HEK293 (cell line): Measurements from ENCODE around the gene NUP153.

ENCODE experiments used
- EGR2 ChIP-seq: fragments of 450-650 bp; formaldehyde crosslinking; IDR thresholded peaks from 2 replicates; pipeline ENCODE4 v1.5.1; 2016; ENCODE audit warnings: low read depth, missing biosample characterization, missing genetic modification characterization
- ZBTB17 ChIP-seq: fragments of 450-650 bp; formaldehyde crosslinking; IDR thresholded peaks from 2 replicates; pipeline ENCODE4 v1.5.1; 2016; ENCODE audit warnings: missing biosample characterization, missing genetic modification characterization
- ZBTB48 ChIP-seq: fragments of 450-650 bp; formaldehyde crosslinking; IDR thresholded peaks from 2 replicates; pipeline ENCODE4 v1.5.1; 2016; ENCODE audit warnings: missing biosample characterization, missing genetic modification characterization
- TF ChIP-seq, protein P1 (sequence below): fragments of 450-650 bp; formaldehyde crosslinking; IDR thresholded peaks from 2 replicates; pipeline ENCODE4 v1.5.1; 2016; ENCODE audit warnings: missing biosample characterization, missing genetic modification characterization

DNA sequence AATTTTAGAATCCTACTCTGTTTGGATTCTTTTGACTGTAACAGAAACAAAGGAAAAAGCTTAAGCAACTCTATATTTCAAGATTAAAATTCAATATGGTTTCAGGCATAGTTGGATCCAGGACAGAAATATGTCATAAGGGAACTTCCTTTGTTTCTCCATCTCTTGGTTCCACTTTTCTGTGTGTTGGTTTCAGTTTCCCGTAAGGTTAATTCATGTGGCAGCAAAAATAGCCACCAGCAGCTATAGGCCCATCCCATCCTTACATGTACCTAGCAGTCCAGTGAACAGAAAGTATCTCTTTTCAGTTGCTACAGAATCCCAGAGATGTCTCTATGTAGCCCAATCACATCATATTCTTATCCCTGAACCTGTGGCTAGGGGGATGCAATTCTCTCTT, 115.4 kb downstream of the NUP153 start:
- TF ChIP-seq EGR2 (no peak), ZBTB17 (tag by site-specific recombination) (no peak), ZBTB48 (tag by site-specific recombination) (no peak)
- TF ChIP-seq, protein P1, sequence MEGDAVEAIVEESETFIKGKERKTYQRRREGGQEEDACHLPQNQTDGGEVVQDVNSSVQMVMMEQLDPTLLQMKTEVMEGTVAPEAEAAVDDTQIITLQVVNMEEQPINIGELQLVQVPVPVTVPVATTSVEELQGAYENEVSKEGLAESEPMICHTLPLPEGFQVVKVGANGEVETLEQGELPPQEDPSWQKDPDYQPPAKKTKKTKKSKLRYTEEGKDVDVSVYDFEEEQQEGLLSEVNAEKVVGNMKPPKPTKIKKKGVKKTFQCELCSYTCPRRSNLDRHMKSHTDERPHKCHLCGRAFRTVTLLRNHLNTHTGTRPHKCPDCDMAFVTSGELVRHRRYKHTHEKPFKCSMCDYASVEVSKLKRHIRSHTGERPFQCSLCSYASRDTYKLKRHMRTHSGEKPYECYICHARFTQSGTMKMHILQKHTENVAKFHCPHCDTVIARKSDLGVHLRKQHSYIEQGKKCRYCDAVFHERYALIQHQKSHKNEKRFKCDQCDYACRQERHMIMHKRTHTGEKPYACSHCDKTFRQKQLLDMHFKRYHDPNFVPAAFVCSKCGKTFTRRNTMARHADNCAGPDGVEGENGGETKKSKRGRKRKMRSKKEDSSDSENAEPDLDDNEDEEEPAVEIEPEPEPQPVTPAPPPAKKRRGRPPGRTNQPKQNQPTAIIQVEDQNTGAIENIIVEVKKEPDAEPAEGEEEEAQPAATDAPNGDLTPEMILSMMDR (tag by site-specific recombination), result no peak
